Stimulated activated CD4-positive, alpha-beta T cell treated with anti-CD3 and anti-CD28 coated beads, Interleukin-1b, Interleukin-23, amount 100 ng/mL, for 24 hours (primary cell): ENCODE data around the gene VAV1.
A peak's percentile ranks its signal among the peaks of the same experiment; 100 is the strongest.
"Not testable (repeated sequence)": the region's sequence is repeated elsewhere in the genome, so short reads cannot be mapped to it uniquely, and the experiment has no call there.

Source experiments
- DNase-seq, 4 experiments: peaks; one replicate each; pipeline ENCODE4 v3.0.0-alpha.2; 2020; ENCODE audit warnings: low read depth in 4 of 4, low spot score in 1 of 4

VAV1 gene

DNA sequence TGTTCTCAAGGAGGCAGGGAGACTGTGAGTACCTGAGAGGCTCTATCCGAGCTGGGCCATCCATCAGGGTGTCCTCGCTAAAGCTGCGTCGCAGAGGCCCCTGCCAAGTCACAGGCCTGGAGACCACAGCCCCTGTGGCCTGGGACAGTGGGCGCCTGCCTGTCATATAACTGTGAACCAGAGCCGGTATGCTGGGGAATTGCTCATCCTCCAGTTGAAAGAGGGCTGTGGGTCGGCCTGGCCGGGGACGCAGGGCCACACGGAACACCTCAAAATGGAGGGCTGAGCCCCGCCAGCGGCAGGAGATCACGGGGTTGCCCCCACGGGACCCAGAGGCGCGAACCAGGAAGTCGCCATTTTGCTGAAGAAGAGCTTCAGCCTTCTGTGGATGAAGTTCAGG lies 11.9 kb upstream of the VAV1 start:
- DNase-seq, result no peak

DNA sequence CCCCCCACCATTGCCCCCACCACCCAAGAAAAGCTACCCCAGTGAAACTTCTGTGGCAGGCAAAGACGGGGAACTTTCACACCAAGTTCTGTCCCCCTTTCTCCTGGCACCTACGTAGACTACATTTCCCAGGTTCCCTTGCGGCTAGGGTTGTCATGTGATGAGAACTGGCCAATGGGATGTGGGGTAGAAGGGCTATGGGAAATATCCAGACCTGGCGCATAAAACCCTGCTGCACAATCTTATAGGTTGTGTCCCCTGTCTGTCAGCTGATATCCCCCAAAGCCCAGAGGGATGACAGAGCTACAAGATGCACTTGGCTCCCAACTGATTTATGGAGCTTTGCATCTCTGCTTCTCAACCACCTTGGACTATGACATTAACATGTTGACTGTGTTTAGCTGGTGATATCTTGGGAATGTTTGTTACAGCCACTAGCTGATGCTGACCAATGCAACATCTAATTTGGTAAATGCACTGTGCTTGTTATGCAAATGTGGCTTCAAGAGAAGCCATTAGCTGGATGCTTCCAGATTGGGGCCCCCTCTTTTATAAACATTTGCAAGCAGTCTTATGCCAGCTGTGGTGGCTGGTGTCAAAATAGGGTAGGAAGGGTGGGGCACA lies 11.3 kb upstream of the VAV1 start:
- DNase-seq, result no peak

DNA sequence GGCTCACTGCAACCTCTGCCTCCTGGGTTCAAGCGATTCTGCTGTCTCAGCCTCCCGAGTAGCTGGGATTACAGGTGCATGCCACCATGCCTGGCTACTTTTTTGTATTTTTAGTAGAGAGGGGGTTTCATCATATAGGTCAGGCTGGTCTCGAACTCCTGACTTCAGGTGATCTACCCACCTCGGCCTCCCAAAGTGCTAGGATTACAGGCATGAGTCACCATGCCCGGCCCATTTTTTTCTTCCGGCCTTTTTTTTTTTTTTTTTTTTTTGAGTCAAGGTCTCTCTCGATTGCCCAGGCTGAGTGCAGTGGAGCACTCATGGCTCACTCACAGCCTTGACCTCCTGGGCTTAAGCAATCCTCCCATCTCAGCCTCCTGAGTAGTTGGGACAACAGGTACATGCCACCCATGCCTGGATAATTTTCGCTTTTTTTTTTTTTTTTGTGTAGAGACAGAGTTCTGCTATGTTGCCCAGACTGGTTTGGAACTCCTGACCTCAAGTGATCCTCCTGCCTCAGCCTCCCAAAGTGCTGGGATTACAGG lies 10.2 kb upstream of the VAV1 start:
- not testable (repeated sequence) for DNase-seq

- no peak for DNase-seq
These were observed 6.7 kb upstream of the VAV1 start for GRCh38 chr19:6765738-6766356.

- DNase-seq, result no peak
These were observed 6.0 kb upstream of the VAV1 start for GRCh38 chr19:6766357-6767080.

DNA sequence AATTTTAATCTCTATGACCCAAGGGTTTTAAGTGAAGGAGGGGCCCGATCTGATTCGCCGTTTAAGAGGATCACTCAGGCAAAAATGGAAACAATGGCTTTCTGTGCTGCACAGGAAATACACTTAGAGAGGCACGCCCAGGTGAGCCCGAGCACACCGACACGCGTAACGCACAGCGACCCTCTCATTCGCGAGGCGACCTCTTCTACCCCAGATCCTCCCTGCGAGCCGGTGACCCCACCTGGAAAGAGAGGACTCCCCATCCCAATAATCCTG lies 5.5 kb upstream of the VAV1 start:
- DNase-seq, result peak in 1 of 4 experiments; percentile 8

- DNase-seq, result peak; percentile 77 to 93 (median 88)
These were observed 4.9 kb upstream of the VAV1 start, which contains the start of gene SH2D3A for GRCh38 chr19:6767357-6768235. TSS of gene SH2D3A (minus strand) at chr19:6767435. CDS start at chr19:6763748, 3,687 bp downstream.

- DNase-seq, result no peak
These were observed 4.2 kb upstream of the VAV1 start for GRCh38 chr19:6768236-6768785.

- DNase-seq, result no peak
These were observed 3.4 kb upstream of the VAV1 start for GRCh38 chr19:6769006-6769619.

DNA sequence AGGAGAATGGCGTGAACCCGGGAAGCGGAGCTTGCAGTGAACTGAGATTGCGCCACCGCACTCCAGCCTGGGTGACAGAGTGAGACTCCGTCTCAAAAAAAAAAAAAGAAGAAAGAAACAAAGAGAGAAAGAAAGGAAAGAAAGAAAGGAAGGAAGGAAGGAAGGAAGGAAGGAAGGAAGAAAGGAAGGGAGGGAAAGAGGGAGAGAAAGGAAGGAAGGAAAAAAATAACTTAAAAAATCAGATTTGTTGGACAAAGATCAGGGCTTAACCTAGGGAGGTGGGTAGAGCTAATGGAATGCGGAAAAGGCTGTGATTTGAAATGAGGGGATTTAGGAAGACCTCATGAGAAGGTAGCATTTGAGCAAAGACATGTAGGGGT lies 870 bp upstream of the VAV1 start:
- not testable (repeated sequence) for DNase-seq

DNA sequence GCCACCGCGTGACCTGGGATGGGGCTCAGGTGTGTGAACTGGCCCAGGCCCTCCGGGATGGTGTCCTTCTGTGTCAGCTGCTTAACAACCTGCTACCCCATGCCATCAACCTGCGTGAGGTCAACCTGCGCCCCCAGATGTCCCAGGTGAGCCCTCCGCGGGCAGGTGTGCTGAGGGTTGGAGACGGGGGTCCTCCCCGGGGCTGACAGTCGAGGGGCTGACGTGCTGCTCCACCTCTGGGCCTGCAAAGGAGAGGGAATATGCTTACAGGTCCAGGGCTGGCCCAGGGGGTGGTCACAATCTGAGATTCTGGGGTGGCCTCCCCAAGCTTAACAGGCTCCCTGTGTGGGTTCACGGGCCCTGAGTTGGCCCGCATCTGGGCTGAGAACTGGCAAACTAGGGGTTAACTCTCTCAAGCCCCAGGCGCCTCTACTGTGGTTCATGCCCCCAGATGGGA lies 386 bp downstream of the VAV1 start:
- DNase-seq, result no peak

DNA sequence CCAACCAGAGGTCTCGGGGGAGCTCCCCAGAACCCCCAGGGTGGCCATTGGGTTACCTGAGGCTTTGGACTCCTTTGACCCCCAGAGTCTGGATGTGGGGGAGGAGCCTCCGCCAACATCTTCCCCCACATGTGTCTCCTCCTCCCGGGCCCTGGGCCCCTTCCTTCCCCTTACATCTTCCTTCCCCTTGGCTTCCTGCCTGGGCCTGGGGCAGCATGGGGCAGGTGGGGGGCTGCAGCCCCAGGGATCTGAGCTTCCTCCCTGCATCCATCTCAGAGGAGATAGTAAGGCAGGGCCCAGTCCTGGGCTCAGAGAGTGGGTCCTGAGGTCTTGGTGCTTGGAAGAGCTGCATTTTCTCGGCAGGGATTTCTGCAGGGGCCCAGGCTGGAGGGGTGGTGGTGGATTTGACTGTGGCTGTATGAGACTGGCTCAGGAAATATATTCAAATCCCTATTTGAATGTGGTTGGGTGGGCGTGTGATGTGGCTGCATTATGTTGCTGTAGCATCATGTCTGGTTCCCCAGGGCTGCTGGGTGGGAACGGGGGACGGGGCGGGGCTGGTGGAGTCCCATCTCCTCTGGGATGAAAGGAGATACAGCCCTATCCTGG lies 919 bp downstream of the VAV1 start:
- DNase-seq, result peak; percentile 28 to 57 (median 32)

- no peak for DNase-seq
These were observed 2.6 kb downstream of the VAV1 start for GRCh38 chr19:6774821-6775707.

GRCh38 chr19:6776045-6776444 lies 3.5 kb downstream of the VAV1 start:
- not testable (repeated sequence) for DNase-seq

DNA sequence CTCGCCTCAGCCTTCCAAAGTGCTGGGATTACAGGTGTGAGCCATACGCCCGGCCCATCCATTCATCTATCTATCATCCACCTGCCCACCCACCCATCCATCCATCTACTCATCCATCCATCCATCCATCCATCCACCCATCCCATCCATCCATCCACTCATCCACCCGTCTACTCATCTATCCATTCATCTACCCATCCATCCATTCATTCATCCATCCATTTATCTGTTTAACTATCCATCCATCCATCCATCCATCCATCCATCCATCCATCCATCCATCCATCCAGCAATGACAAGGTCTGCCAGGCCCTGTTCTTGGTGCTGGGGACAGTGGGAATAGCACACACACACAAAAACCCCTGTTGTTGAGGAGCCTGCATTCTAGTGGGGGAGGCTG lies 4.5 kb downstream of the VAV1 start:
- no peak for DNase-seq

DNA sequence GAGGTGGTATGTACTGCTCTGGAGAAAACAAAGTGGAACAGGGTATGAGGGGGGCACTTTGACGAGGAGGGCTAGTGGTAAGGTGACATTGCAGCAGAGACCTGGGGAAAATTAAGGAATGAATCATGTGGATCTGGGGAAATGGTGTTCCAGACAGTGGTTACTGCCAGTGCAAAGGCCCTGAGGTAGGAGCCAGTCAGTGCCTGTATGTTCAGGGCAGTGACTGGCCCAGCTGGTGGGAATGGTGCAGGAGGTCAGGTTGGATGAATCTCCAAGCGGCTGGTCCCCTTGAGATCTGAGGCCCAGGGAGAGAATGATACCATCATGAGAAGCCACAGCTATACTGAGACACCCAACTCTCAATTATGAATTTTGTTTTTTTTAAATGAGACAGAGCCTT lies 4.9 kb downstream of the VAV1 start:
- no peak for DNase-seq

- DNase-seq, result no peak
These were observed 5.9 kb downstream of the VAV1 start for GRCh38 chr19:6778386-6778785.

DNA sequence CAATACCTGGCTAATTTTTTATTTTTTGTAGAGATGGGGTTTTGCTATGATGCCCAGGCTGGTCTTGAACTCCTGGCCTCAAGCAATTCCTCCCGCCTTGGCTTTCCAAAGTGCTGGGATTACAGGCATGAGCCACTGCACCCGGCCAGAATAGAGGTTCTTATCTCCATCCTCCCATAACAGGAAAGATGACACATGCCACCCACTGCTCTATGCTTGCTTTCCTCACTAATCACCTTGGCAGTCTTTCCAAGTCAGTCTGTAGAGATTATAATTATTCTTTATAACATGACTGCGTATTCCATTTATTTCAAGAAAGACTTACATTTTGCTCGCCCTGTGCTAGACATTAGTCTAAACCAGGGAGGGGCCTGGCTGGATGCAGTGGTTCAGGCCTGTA lies 6.7 kb downstream of the VAV1 start:
- DNase-seq, result no peak

- DNase-seq, result no peak
These were observed 14.9 kb downstream of the VAV1 start for GRCh38 chr19:6787393-6787792.
